Endothelial cell of umbilical vein (primary cell): ENCODE measurements around the gene PARK7. TPM values are rescaled to one million over a fixed set of nuclear protein-coding genes. Genes with fewer than 3 reads are reported as not detected.

ENCODE experiments used
- BruUV-seq: library from RNA; stranded (reverse); fragments of 400-500 nt; replicated peaks from 2 replicates; lab custom pipeline; 2021; lab: Mats Ljungman, UMichigan
- CTCF ChIA-PET: fragments of 300-600, 350-600 bp; sonication (Branson Sonifier 250); formaldehyde crosslinking; loops from one replicate; lab custom pipeline; 2021; ENCODE audit warnings: antibody characterized with exemption, inconsistent platforms; lab: Charles Lee
- POLR2A ChIA-PET: fragments of 300-600, 350-600 bp; sonication (Branson Sonifier 250); formaldehyde crosslinking; loops from one replicate; lab custom pipeline; 2021; ENCODE audit warnings: antibody characterized with exemption, inconsistent platforms; lab: Charles Lee
- DNase-seq: peaks from one replicate; pipeline ENCODE4 v3.0.0-alpha.2; 2011; ENCODE audit warnings: low read depth, low spot score
- FAIRE-seq: peaks from 2 replicates; lab custom pipeline; 2011; peaks lifted over from hg19 to GRCh38; lab: Jason Lieb, UNC
- H2AFZ ChIP-seq: 2 replicates; pipeline ENCODE4 v1.6.0; 2012; ENCODE audit warnings: low read depth, low read length, control low read depth, inconsistent platforms
- H3K27ac ChIP-seq: 2 replicates; pipeline ENCODE4 v1.5.1; 2011; ENCODE audit warnings: low read depth, mild to moderate bottlenecking, control low read depth, low read length, moderate library complexity; ENCODE audit not compliant: insufficient read depth
- H3K27me3 ChIP-seq, 2 experiments: 2 replicates each; pipeline versions ENCODE4 v1.6.0 to v1.6.1; 2011; ENCODE audit warnings: low read length in 2 of 2, mixed read lengths in 1 of 2; ENCODE audit not compliant: control insufficient read depth in 2 of 2, insufficient read depth in 2 of 2
- H3K36me3 ChIP-seq, 2 experiments: 2 replicates in 1 of 2; 3 replicates in 1 of 2; pipeline ENCODE4 v1.5.1; 2011; ENCODE audit warnings: low read length in 2 of 2, mild to moderate bottlenecking in 1 of 2, moderate library complexity in 1 of 2; ENCODE audit not compliant: control insufficient read depth in 2 of 2, insufficient read depth in 2 of 2; ENCODE audit errors: extremely low read depth in 1 of 2
- H3K4me1 ChIP-seq: 3 replicates; pipeline ENCODE4 v1.5.1; 2011; ENCODE audit warnings: mild to moderate bottlenecking, low read length; ENCODE audit not compliant: control insufficient read depth, insufficient read depth; ENCODE audit errors: extremely low read depth
- H3K4me2 ChIP-seq: 2 replicates; pipeline ENCODE4 v1.6.1; 2011; ENCODE audit warnings: low read length, control low read depth, mixed read lengths; ENCODE audit not compliant: insufficient read depth
- H3K4me3 ChIP-seq, 3 experiments: fragments of 200-600 bp in 1 of 3; sonication (generic), shearing (Covaris generic) in 1 of 3; replicated peaks in 1 of 3; 2 replicates each; pipeline ENCODE4 v1.5.1; 2011 to 2016; ENCODE audit warnings: control low read depth in 3 of 3, low read length in 3 of 3, mild to moderate bottlenecking in 2 of 3, inconsistent platforms in 1 of 3, low read depth in 1 of 3, moderate library complexity in 1 of 3; ENCODE audit not compliant: insufficient read depth in 1 of 3
- H3K79me2 ChIP-seq: 2 replicates; pipeline ENCODE4 v1.6.0; 2012; ENCODE audit warnings: low read length, inconsistent platforms; ENCODE audit not compliant: control insufficient read depth, insufficient read depth
- H3K9ac ChIP-seq: replicated peaks from 2 replicates; pipeline ENCODE3; 2011; ENCODE audit warnings: low read length, control low read depth; ENCODE audit not compliant: insufficient read depth; ENCODE audit errors: extremely low read depth
- H3K9me1 ChIP-seq: replicated peaks from 3 replicates; pipeline ENCODE4 v1.6.0; 2011; ENCODE audit warnings: mild to moderate bottlenecking, low read length; ENCODE audit not compliant: control insufficient read depth, insufficient read depth; ENCODE audit errors: extremely low read depth
- H3K9me3 ChIP-seq: replicated peaks from 2 replicates; pipeline ENCODE4 v1.5.1; 2012; ENCODE audit warnings: low read length, inconsistent platforms; ENCODE audit not compliant: control insufficient read depth, insufficient read depth
- H4K20me1 ChIP-seq: replicated peaks from 2 replicates; pipeline ENCODE3; 2011; ENCODE audit warnings: mild to moderate bottlenecking, low read length; ENCODE audit not compliant: control insufficient read depth, insufficient read depth; ENCODE audit errors: extremely low read depth
- EZH2 ChIP-seq: IDR thresholded peaks from 2 replicates; pipeline ENCODE4 v1.6.1; 2012; ENCODE audit warnings: borderline replicate concordance, low read depth, mild to moderate bottlenecking, moderate library complexity, low read length, inconsistent platforms; ENCODE audit not compliant: severe bottlenecking
- FOS ChIP-seq: IDR thresholded peaks from 2 replicates; pipeline ENCODE4 v1.6.1; 2011; ENCODE audit warnings: mild to moderate bottlenecking, low read length, moderate library complexity, borderline replicate concordance; ENCODE audit not compliant: insufficient read depth
- GATA2 ChIP-seq: IDR thresholded peaks from 2 replicates; pipeline ENCODE4 v1.7.0; 2011; ENCODE audit warnings: low read depth, mild to moderate bottlenecking, moderate library complexity, mixed read lengths, low read length; ENCODE audit not compliant: insufficient read length, insufficient read depth
- JUN ChIP-seq: IDR thresholded peaks from 2 replicates; pipeline ENCODE4 v1.6.1; 2011; ENCODE audit warnings: borderline replicate concordance, low read depth; ENCODE audit not compliant: insufficient read length, insufficient read depth
- MYC ChIP-seq: IDR thresholded peaks from one replicate; pipeline ENCODE4 v1.6.1; 2011; ENCODE audit warnings: mild to moderate bottlenecking, low read depth, low read length
- POLR2A ChIP-seq: IDR thresholded peaks from 2 replicates; pipeline ENCODE4 v1.6.1; 2012; ENCODE audit warnings: low read depth, mild to moderate bottlenecking, control low read depth, low read length
- POLR2AphosphoS5 ChIP-seq: IDR thresholded peaks from 2 replicates; pipeline ENCODE4 v1.6.1; 2012; ENCODE audit warnings: low read depth, mild to moderate bottlenecking, control low read depth, low read length, moderate library complexity; ENCODE audit not compliant: insufficient read depth
- dilution Hi-C: fragments of 300-500 bp; cut with MboI; formaldehyde crosslinking; loops from one replicate; pipeline ENCODE4 v1.15.0; 2019; ENCODE audit warnings: low sequenced_read_pairs; ENCODE audit not compliant: extremely low pct_ligation_motif_present
- intact Hi-C: fragments of 100-400 bp; cut with micrococcal nuclease; formaldehyde crosslinking; loops from one replicate; pipeline ENCODE4 v1.10.0; 2022
- polyA plus RNA-seq, 4 experiments: library from polyadenylated mRNA; depleted of rRNA in 3 of 4; stranded (reverse) in 3 of 4; unstranded in 1 of 4; fragments of >200 nt; gene quantifications; 2 replicates each; pipeline versions ENCODE4 v1.2.1 to v1.2.3, GENCODE V29; 2011 to 2012; ENCODE audit warnings: missing spikeins in 1 of 4
- total RNA-seq: library from RNA; stranded (reverse); gene quantifications from 2 replicates; pipeline ENCODE4 v1.2.3, GENCODE V29; 2021
- TF ChIP-seq, protein P1 (sequence below): IDR thresholded peaks from 2 replicates; pipeline ENCODE4 v1.6.1; 2011; ENCODE audit not compliant: insufficient read depth, insufficient read length
- TF ChIP-seq, protein P2 (sequence below), 2 donors: IDR thresholded peaks; 1 replicate in 1 of 2; 2 replicates in 1 of 2; pipeline ENCODE4 v1.5.1; 2011; ENCODE audit warnings: low read length in 2 of 2, mild to moderate bottlenecking in 2 of 2, moderate library complexity in 2 of 2, control low read depth in 1 of 2, inconsistent platforms in 1 of 2, low read depth in 1 of 2; ENCODE audit not compliant: insufficient read depth in 1 of 2; ENCODE audit errors: extremely low read depth in 1 of 2

Gene PARK7
- total and polyA plus RNA-seq, 2 donors (not counting 3 experiments of a cell fraction or from before 2014, with no cell fraction given) = 203 to 294 TPM

DNA sequence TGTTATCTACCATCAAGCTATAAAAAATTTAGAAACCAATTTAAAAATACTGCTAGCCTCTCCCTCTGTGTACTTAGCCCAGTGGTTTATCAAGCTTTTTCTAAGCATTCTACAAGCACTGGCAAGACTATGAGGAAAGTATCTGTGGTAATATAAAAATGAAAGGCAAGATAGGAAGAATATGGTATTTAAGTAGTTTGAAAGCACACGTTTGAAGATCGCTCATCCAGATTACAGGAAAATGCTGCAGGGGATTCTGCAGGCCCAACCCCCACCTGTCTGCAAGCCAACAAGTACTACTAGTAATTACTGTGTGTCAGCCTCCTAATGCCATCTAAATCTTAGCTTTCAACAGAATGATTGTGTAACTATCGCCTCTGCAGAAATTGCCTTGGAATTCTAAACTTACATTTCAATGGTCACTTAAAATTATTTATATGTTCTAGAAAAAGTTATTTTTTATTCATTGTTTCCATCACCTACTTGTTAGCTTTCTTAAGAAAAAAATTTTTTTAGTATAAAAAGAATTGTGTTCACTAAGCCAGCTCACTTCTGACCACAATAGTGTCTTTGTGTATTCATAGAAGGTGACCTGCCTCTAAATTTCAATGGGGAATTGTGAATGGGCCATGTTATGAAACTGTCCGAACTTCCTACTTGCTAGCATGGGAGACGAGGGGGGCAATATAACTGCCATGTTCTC lies 56.1 kb downstream of the PARK7 start:
- FAIRE-seq (no peak), DNase-seq (no peak)
- Histone ChIP-seq H2AFZ (no peak overlapping the region), H3K27me3 (no peaks in the 10 kb centered on the region), H4K20me1 (peaks cover 2% of the 10 kb centered on the region), H3K9me1 (no peaks in the 10 kb centered on the region), H3K4me2 (no peak overlapping the region), H3K4me3 (no peak overlapping the region), H3K4me1 (peaks cover 74% of the 10 kb centered on the region), H3K79me2 (peaks cover 92% of the 10 kb centered on the region), H3K9ac (no peak overlapping the region), H3K36me3 (peaks cover 15 to 19% of the 10 kb centered on the region in 2 experiments), H3K27ac (no peak overlapping the region), H3K9me3 (no peaks in the 10 kb centered on the region)
- TF ChIP-seq FOS (no peak), GATA2 (peak; percentile 36)
- intact Hi-C loops = loop anchor here (5.0 kb wide), 1 partner anchor 220 kb away; no protein-coding TSS in a partner anchor
- dilution Hi-C loops = loop anchor here (10.0 kb wide), 1 partner anchor 297 kb away; the partner anchor contains the start of gene SLC45A1
- ChIA-PET POLR2A (no interaction called here), CTCF (interaction anchor here (1.0 to 10.4 kb wide), 12 partner anchors 10 to 335 kb away, joined by 3 to 396 read pairs (median 5); no protein-coding TSS in a partner anchor)
- BruUV-seq = no TSS peak

DNA sequence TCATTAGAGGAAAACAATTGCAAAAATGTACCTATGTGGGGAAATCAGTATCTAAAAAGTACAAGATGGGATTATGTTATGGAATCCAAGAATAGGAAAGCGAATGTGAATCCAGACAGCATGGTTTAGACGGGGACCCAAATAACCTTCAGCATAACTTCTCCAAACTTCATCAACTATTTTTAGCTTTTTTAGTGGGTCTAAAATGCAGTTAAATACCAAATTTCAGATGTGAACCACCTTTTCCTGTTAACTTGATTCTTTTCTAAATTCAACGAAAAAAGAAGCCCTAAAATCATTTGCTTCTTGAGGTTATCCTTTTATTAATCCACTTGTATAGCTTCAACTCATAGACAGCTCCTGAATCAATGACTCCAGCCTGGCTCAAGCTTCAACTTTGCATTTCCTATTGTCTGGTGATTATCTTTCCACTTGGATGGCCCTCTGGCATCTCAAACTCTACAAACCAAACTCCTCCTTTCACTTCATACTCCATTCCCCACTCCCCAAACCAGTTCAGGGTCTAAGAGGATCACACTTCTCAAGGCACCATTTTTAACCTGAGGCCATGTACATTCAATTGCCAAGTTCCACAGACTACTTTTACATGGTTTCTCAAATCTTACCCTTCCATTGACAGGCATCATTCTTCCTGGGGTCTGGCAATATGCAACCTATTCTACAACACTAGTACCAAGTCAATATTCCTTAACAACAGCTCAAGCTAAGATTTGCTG lies 57.1 kb downstream of the PARK7 start:
- no peak overlapping the region for H2AFZ ChIP-seq
- TF ChIP-seq FOS (no peak), GATA2 (no peak), MYC (no peak), JUN (no peak), POLR2A (no peak), EZH2 (no peak), POLR2AphosphoS5 (no peak)
- TF ChIP-seq, protein P1, sequence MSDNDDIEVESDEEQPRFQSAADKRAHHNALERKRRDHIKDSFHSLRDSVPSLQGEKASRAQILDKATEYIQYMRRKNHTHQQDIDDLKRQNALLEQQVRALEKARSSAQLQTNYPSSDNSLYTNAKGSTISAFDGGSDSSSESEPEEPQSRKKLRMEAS = no peak
- TF ChIP-seq, protein P2, sequence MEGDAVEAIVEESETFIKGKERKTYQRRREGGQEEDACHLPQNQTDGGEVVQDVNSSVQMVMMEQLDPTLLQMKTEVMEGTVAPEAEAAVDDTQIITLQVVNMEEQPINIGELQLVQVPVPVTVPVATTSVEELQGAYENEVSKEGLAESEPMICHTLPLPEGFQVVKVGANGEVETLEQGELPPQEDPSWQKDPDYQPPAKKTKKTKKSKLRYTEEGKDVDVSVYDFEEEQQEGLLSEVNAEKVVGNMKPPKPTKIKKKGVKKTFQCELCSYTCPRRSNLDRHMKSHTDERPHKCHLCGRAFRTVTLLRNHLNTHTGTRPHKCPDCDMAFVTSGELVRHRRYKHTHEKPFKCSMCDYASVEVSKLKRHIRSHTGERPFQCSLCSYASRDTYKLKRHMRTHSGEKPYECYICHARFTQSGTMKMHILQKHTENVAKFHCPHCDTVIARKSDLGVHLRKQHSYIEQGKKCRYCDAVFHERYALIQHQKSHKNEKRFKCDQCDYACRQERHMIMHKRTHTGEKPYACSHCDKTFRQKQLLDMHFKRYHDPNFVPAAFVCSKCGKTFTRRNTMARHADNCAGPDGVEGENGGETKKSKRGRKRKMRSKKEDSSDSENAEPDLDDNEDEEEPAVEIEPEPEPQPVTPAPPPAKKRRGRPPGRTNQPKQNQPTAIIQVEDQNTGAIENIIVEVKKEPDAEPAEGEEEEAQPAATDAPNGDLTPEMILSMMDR (IDR thresholded peaks at IDR 0.05; ENCODE audit: extremely low read depth in 1 of 2, insufficient read depth in 1 of 2, low read depth in 1 of 2, low read length in 2 of 2) = no peak
- H3K27me3 ChIP-seq = no peaks in the 10 kb centered on the region
- no peak overlapping the region for H3K4me3 ChIP-seq
- no peaks in the 10 kb centered on the region for H3K9me1 ChIP-seq
- ChIA-PET CTCF (interaction anchor here (0.6 to 10.4 kb wide), 10 partner anchors 9 to 334 kb away, joined by 3 to 396 read pairs (median 5); no protein-coding TSS in a partner anchor), POLR2A (interaction anchor here (1.6 kb wide), 1 partner anchor 10 kb away, joined by 3 read pairs; no protein-coding TSS in a partner anchor)
- H3K27ac ChIP-seq = no peak overlapping the region
- FAIRE-seq (no peak), DNase-seq (no peak)
- no peak overlapping the region for H3K4me2 ChIP-seq
- H3K79me2 ChIP-seq = peaks cover 94% of the 10 kb centered on the region
- peaks cover 2% of the 10 kb centered on the region for H4K20me1 ChIP-seq
- dilution Hi-C loops (loop anchor here (10.0 kb wide), 1 partner anchor 296 kb away; the partner anchor contains the start of gene SLC45A1), intact Hi-C loops (loop anchor here (5.0 kb wide), 1 partner anchor 219 kb away; no protein-coding TSS in a partner anchor)
- peaks cover 9 to 10% of the 10 kb centered on the region in 2 experiments for H3K36me3 ChIP-seq
- H3K9me3 ChIP-seq = no peaks in the 10 kb centered on the region
- no peak overlapping the region for H3K9ac ChIP-seq
- no TSS peak for BruUV-seq
- H3K4me1 ChIP-seq = peaks cover 83% of the 10 kb centered on the region
